HG03064 (cell line): ENCODE data around the gene MRGPRX1.
"Not testable (repeated sequence)": the region's sequence is repeated elsewhere in the genome, so short reads cannot be mapped to it uniquely, and the experiment has no call there.

Source experiments
- ATAC-seq: cut with Tn5 transposase; IDR thresholded peaks from one replicate; pipeline ENCODE4 v1.9.1; 2021; ENCODE audit warnings: low read depth; ENCODE audit not compliant: unreplicated experiment

The MRGPRX1 gene

GRCh38 chr11:18939314-18939713 lies at the start of gene MRGPRX1:
Gene MRGPRX1, minus strand, starts transcription at chr11:18939414. Its CDS starts 4,630 bp downstream, at chr11:18934784.
- ATAC-seq, result no peak

DNA sequence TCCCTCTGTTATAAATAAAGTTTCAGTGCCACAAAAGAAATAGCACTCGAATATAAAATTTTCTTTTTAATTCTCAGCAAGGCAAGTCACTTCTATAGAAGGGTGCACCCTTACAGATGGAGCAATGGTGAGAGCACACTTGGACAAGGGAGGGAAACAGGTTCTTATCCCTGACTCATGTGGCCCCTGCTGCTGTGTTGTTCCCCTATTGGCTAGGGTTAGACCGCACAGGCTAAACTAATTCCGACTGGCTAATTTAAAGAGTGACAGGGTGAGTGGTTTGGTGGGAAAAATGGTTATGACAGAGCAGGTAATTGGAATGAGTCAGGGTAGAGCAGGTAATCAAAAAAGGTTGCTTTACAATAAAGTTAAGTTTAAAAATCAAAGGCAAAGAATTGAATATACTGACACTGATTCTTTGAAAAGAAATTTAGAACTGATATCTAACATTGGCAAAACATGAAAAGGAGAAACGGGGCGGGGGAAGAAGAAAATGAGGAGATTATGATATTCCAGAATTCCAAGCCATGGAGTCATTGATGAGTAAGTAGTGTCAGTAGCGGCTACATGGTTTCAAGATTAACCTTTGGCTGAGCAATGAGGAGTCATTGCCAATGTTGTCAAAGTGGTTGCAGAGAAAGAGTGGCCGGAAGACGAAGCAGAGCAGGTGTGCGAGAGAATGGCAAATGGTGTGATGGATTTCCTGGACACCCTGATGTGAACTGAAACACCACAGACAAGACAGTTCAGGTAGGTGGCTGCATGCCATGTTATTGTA lies 48.4 kb upstream of the MRGPRX1 start:
- no peak for ATAC-seq

- no peak for ATAC-seq
Measured at GRCh38 chr11:18986744-18987143, 47.5 kb upstream of the MRGPRX1 start.

GRCh38 chr11:18981897-18982296 lies 42.7 kb upstream of the MRGPRX1 start:
- no peak for ATAC-seq

DNA sequence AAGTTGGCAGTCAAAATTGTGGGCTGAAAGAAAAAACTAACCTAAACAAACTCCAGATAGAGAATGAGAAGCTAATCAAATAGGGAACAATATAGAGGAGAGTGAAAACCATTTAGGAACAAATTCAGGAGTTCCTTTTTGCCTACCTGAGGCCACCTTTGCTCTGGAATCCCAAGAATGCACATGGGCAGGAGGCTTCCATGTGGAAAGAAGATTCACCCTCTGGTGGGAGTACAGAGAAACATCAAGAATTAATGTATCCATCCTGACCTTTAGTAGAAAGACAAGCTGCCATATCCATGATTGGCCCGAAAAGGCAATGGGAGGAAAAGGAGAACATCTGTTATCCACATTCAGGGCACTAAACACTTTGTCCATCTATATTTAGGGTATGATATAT lies 35.0 kb upstream of the MRGPRX1 start:
- no peak for ATAC-seq

DNA sequence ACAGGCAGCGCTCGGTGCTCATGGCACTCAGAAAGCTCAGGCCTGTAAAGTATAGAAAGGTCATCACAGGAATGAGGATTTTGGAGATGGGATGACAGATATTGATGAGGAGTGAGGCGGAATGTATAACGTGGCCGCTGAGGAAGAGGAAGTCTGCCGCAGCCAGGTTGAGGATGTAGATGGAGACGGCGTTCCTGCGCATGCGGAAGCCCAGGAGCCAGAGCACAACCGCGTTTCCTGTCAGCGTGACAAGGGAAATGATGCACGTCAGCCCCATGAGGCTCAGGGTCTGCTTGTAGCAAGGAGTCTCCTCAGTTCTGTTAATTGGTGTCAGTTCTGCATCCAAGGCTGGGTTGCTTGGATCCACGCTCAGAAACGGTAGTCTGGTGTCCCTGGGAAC lies 33.1 kb upstream of the MRGPRX1 start:
- no peak for ATAC-seq

DNA sequence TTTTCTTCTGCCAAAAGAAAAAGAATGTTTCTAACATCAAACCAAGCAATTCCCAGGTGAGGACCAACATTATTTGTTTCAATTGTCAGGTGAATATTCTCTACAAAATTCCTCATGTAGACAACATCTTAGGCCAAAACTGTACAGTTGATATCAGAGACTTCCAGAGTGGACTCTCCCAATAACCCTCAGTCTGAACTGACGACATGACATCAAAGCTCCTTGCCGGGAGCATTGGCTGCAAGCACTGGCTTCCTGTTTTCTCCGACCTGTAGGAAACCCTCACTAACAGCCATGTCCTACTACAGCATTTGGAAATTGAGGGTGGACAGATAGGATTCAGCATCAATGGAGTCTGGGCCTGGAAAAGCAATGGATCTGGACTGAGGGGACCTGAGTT lies 30.5 kb upstream of the MRGPRX1 start:
- ATAC-seq, result no peak

- no peak for ATAC-seq
Measured at GRCh38 chr11:18958221-18958910, 19.2 kb upstream of the MRGPRX1 start.

DNA sequence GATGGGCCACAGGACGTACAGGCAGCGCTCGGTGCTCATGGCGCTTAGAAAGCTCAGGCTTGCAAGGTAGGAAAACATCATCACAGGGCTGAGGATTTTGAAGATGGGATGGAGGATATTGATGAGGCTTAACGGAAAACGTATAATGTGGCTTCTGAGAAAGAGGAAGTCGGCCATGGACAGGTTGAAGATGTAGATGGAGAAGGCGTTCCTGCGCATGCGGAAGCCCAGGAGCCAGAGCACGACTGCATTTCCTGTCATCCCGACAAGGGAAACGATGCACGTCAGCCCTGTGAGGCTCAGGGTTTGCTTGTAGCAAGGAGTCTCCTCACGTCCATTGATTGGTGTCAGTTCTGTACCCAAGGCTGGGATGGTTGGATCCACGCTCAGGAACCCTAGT lies 17.4 kb upstream of the MRGPRX1 start:
- no peak for ATAC-seq

DNA sequence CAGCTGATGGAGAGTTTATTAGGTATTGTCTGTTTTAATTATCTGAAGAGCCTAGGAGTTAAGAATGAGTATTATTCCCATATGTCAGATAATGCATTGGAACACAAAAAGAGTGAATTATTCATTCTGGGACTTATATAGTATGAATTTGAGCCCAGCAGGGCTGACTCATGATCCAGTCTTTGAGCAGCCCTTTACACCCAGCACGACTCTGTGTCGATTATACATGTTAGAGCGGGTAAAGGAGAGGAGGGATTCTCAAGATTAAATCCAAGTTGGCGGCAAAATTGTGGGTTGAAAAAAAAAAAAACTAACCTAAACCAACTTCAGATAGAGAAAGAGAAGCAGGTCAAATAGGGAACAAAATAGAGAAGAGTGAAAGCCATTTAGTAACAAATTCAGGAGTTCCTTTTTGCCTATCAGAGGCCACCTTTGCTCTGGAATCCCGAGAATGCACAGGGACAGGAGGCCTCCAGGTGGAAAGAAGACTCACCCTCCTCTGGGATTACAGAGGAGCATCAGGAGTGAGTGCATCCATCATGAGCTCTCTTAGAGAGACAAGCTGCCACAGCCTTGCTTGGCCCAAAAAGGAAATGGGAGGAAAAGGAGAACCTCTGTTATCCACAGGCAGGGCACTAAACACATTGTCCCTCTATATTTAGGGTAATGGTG lies 3.1 kb downstream of the MRGPRX1 start:
- no peak for ATAC-seq

DNA sequence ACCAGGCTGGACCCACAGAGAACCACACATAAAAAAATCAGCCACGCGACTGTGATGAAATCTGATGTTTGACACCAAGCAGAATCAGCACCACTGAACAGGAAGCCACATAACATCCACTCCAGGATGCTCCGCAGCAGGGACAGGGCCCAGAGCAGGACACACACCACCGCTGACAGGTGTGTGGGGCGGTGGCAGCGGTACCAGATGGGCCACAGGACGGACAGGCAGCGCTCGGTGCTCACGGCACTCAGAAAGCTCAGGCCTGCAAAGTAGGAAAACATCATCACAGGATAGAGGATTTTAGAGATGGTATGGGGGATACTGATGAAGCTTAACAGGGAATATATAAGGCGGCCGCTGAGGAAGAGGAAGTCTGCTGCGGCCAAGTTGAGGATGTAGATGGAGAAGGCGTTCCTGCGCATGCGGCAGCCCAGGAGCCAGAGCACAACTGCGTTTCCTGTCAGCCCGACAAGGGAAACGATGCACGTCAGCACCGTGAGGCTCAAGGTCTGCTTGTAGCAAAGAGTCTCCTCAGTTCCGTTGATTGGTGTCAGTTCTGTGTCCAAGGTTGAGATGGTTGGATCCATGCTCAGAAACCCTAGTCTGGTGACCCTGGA lies 4.9 kb downstream of the MRGPRX1 start:
- ATAC-seq, result no peak

GRCh38 chr11:18927550-18928322 lies 11.5 kb downstream of the MRGPRX1 start:
- ATAC-seq, result no peak

GRCh38 chr11:18925426-18925825 lies 13.8 kb downstream of the MRGPRX1 start:
- not testable (repeated sequence) for ATAC-seq

DNA sequence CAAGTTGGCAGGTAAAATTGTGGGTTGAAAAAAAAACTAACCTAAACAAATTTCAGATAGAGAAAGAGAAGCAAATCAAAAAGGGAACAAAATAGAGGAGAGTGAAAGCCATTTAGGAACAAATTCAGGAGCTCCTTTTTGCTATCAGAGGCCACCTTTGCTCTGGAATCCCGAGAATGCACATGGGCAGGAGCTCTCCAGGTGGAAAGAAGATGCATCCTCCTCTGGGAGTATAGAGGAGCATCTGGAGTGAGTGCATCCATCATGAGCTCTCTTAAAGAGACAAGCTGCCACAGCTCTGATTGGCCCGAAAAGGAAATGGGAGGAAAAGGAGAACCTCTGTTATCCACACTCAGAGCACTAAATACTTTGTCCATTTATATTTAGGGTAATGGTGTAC lies 26.3 kb downstream of the MRGPRX1 start:
- ATAC-seq, result no peak

DNA sequence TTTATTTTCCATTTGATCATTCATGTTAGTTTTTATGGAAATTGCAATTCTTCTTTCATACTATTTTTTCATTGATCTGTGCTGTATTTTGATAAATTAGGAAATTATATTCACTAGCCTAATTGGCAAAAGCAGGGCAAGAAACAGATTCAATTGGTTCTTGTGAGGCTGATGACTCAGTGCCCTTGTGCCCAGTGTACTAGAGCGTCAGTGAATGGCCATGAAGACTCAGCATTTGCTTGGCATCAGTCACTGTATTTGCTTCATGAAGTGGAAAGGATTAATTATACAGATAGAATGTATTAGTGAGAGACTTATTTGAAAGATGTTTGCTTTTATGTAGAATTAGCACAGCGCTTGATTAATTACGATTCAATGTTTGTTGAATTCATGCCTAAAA lies 31.8 kb downstream of the MRGPRX1 start:
- no peak for ATAC-seq

DNA sequence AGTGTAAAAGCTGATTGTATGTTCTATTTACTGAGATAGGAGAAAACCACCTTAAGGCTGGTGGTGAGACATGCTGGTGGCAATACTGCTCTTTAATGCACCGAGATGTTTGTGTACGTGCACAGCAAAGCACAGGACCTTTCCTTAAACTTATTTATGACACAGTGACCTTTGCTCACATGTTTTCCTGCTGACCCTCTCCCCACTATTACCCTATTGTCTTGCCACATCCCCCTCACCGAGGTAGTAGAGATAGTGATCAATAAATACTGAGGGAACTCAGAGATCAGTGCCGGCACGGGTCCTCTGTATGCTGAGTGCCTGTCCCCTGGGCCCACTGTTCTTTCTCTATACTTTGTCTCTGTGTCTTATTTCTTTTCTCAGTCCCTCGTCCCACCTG lies 38.6 kb downstream of the MRGPRX1 start:
- not testable (repeated sequence) for ATAC-seq

- not testable (repeated sequence) for ATAC-seq
Measured at GRCh38 chr11:18900151-18900611, 39.0 kb downstream of the MRGPRX1 start.

DNA sequence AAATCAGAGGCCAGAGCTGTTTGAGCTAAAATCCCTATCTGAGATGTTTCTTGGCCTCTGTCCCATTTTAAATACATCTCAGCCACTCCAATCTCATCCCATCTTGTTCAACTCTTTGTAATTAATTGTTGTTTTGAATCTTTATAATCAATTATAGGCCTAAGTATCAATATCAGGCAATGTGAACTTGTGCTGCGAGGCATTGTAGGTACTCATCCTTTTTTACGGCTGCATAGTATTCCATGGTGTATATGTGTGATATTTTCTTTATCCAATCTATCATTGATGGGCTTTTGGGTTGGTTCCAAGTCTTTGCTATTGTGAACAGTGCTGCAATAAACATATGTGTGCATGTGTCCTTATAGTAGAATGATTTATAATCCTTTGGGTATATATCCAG lies 47.5 kb downstream of the MRGPRX1 start:
- not testable (repeated sequence) for ATAC-seq

GRCh38 chr11:18890615-18891014 lies 48.6 kb downstream of the MRGPRX1 start:
- no peak for ATAC-seq
